RKO (cell line): ENCODE results near the gene APOH.
A peak's percentile ranks its signal among the peaks of the same experiment; 100 is the strongest.

Source experiments
- DNase-seq: peaks from one replicate; pipeline ENCODE4 v3.0.0-alpha.2; 2016; ENCODE audit warnings: low spot score

The APOH gene

DNA sequence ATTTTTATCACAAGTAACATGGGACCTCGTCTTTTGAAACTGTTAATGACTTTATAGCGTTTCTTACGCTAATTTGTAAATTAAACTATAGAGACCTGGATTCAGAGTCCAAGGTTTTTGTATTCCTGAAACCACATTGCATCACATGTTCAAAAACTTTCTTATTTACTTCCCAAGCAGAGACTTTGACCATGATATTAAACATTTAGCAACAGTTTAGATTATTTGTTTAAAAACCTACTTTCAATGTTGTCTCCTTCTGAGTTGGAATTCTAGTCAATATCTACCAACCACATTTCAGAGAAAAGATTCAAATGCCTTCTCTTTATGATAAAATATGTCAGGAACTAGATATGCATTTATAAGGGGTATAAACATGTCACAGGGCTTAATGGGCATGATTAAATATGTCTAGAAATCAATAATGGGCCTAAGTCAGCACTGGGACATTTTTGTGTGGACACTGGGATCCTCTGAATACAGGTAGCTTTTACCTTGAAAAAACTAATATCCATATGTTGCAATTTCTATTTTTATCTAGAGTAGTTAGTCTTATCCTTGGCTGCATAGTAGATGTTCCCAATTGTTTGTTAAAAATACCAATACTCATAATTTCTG lies 6.3 kb upstream of the APOH start:
- DNase-seq = no peak

DNA sequence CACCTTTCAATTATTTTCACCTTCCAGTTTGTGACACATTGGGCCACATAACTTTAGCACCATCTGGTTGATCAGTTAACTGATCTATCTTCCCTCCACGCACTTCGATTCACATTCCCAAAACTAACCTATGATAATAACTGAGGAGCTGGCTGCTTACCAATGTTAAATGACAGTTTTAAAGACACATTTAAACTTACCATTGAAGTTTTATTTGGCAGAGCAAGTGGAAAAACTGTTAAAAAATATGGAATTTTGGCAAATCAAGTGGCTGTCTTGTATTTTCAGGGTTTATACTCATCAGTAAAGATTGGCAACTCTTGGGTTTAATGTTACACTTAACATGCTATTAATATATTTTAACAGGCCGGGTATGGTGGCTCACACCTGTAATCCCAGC lies 5.4 kb upstream of the APOH start:
- no peak for DNase-seq

DNA sequence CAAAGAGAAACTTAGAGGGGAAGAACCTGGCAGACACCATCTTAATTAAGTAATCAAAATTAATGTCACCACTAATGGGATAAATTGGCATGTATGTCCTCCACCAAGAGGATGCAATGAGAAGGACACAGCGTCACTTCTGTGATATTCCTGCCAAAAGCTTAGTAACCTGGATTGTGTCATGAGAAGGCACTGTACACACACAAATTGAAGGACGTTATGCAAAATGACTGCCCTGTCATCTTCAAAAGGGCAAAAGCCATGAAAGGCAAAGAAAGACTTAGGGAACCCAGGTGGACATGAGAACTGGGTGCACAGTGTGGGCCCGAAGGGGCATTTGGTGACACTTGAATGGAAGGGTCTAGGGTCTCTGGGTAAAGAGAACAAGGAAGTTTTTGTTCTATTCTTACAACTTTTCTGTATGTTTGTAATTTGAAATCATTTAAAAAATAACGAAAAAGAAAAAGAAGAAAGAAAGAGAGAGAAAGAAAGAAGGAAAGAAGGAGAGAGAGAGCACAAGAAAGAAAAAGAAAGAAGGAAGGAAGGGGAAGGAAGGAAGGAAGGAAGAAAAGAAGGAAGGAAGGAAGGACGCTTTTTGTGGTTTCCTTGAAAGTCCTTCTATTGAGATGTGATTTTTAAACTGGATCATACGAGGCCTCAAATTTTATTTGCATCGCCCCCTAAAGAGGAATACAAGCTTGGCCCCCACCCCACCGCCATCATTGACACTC lies 4.0 kb upstream of the APOH start:
- no peak for DNase-seq

DNA sequence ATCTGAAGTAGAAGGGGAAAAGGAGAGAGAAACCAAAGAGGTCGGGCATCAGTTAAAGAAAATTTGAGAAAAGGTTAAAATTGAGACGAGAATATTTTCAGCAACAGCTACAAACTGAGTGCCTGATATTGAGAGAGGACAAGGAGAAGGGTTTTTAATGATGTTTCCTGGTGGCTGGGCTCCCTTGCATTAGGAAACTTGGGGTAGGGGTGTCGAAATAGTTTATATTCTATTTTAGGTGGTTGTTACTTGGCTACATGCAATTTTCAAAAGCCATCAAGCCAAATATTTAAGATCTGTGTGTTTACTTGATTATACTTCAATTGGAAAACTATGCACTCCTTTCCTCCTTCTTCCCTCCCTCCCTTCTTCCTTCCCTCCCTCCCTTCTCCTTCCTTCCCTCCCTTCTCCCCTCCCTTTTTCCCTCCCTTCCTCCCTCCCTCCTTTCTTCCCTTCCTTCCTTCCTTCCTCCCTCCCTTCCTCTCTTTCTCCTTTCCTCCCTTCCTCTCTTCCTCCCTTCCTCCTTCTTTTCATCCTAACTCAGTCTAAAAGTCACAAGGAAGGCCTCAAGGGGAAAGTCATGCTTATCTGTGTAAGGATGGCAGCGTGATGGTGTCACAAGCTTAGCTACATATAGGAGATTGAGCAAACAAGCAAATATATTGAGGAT lies 1.8 kb upstream of the APOH start:
- no peak for DNase-seq

DNA sequence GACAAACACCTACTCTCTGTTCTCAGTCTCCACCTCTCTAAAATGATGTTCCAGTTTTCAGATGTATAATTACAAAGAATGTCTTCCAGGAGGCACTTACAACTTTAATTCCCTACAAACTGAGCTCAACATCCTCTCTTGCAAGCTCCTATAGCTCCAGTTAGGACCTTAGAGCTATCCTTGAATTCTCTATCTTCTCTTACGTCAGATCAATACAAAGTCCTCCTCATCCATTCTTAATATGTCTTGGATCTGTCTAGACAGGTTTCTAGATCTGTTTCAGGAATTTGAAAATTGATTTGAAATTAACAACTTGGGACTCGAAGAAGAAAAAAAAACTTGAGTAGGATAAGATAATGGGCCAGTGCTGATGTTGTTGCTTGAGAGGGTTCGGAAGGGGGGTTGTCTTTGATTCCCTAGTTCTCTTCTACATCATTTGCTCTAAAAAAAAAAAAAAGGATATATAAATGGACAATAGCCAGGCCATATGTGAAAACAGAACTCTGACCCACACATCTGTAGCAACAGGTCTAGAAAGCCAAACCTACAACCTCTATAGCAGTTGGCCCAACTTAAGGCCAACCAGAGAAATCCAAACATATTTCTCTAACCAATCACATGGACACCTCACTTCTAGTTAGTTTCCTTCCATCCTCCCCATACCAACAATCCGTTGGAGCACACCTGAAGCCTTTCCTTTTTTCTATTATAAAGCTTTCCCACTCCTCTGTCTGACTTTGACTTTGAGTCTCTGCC lies 746 bp upstream of the APOH start:
- DNase-seq = no peak

DNA sequence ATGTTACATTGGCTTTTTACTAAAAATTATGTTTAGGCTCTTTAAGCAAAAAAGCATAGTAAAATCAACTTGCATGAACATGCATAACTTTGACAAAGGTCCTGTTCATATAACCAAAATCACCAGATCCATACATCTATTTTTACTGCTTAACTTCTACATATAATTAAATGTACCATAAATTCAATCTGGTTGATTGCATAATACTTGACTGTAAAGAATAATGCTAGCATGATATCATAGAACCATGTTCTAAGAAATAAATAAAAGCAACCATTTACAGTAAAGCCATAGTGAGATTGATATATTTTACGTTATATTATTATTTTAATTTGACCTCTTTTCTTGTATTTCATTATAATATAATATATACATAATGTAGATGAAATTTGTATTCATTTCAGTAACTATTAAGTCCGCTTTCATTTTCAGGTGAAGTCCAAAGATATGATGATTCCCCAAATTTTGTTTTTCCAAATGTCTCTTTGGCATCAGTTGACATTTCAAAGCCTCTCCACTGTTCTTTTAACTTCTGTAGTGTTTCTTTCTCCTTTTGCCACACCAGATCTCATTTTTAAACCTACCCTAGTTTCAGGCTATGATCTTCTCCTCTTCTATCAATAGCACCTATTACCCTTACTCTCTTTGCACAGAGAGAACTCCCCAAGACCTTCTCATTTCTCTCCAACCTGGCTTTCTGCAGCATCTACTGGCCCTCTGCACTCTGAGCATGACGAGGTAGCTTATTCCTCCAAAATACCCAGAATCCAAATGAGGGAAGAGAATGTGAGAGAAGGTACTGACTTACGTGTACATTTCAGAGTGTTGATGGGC lies 1.8 kb downstream of the APOH start:
- no peak for DNase-seq

DNA sequence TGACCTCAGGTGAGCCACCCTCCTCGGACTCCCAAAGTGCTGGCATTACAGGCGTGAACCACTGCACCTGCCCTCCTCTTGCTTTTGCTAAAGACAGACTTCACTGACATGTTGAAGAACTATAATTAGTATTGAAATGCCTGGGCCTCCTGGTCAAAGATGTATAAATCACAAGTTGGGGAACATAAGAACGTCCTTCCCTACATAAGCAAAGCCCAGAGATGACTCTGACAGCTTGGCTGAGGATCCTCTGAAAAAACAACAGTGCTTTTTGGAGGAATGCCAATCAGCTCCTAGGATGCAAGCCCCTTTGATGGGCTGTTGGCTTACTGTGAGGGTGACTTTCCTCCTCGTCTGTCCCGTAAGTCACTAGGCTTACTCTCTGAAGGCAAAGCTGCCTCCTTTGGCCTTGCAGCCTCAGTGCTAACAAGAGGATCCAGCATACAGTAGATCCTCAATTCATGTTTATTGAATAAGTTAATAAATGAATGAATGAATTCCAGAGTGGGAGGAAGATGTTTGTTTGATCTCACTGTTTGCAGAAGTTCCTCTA lies 6.3 kb downstream of the APOH start:
- DNase-seq = no peak

DNA sequence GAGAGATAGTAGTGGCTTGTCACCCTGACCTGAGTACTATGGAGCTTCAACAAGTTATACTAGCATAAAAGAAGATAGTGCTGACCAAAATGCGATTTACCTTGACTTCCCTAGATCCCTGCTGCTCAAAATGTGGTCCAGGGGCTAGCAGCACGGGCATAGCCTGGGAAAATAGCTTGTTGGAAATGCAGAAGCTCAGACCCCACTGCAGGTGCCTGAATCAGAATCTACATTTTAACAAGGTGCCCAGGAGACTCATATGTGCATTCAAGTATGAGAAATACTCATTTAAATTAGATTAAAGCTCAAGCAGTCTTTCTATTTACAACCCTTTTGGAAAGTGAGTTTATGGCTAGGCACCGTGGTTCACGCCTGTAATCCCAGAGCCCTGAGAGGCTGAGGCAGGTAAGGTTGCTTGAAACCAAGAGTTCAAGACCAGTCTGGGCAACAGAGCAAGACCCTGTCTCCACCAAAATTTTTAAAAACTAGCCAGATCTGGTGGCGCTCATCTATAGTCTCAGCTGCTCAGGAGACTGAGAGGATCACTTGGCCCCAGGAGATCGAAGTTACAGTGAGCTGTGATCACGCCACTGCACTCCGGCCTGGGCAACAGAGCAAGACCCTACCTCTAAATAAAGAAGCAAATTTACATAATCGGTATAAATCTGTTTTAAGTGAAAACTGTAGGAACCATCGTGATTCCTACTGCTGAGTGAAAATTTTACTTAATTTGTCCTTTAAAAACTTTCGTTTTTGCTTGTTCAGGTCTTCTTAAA lies 7.3 kb downstream of the APOH start:
- DNase-seq = no peak

DNA sequence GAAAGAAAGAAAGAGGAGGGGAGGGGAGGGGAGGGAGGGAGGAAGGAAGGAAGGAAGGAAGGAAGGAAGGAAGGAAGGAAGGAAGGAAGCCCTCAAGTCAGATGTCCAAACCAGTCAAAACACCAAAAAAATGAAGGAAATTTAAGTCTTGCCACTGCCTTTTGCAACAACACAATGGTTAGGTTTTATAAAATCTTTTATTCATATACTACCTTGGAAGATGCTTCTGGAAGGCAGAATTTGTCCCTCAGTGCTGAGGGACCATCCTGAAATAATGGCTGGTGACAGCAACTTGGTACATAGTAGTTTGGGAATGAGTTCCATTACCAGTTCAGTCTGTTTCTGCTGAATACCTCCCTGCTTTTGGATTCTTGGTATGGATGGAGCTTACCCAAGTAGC lies 7.9 kb downstream of the APOH start:
- no peak for DNase-seq

DNA sequence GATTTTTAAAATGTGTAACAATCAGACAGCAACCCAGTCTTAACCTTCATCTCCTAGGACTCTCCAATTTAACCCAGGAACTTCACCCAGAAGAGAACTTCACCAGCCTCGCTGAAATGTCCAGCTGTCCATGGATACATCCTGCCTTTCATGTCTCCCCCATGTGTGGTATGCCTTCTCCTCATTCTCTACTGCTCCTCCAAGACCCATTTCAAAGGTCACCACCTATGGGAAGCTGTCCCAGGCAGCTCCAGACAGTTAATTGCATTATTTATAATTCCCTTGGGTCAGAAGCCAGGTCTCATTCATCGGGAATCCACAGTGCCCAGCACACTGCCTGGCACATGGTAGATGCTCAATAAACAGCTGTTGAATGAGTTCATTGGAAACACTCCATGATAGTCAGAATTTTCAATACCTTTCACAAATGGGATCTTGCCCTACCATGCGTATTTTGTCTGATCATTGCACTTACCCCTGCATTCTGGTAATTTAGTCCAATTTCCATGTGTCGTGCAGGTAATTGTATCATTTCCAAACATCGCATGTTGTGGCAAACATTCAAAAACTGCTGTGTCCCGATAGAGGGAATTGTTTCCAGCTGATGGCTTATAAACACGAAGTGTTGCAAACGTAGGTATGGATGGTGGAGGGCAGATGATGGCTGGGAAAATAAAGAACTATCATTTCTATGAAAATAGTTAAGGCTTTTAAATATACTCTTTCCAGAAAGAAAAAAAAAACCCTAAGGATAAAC lies 9.0 kb downstream of the APOH start:
- DNase-seq = no peak

DNA sequence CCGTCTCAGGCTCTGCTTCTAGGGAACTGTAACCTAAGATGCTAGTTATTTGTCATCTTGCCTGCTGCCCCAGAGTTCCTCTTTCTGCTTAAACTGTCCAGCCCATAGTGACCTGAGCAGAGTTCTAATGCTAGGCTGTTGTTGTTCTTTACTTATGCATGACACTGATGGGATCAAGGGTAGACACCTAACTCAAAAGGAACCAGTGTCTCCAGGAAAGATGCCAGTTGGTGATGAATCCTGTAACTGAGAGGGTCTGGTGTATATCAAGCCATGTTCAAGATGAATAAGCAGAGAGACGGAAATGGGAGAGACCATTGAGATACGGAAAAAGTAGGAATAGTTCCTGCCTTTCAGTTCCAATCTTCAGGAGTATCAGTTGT lies 13.7 kb downstream of the APOH start:
- DNase-seq = no peak

DNA sequence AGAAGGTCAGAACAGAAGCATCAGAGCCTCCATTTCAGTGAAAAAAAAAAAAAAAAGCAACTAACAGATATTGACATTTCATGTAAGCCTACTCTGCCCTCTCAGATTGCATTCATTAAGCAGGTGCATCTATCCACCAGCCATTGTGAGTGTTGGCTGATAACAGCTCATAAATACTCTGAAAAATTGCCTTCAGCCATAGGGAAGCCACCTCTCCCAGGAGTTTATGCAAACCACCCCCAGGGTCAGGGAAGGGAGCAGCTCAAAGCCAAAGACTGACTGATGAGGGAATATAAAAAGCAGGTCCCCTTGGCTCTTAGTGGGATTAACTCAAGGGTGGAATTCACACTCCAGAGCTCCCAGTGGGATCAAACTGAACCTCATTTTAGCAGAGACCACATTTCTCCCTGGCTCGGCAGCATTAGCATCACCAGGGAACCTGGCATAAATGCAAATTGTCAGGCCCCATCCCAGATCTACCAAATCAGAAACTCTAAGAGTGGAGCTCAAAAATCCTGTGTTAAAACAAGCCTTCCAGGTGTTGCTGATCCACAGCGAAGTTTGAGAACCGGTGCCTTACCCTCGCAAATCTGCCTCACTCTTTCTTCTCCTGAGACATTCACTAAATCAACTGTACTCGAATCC lies 14.2 kb downstream of the APOH start:
- DNase-seq = no peak

DNA sequence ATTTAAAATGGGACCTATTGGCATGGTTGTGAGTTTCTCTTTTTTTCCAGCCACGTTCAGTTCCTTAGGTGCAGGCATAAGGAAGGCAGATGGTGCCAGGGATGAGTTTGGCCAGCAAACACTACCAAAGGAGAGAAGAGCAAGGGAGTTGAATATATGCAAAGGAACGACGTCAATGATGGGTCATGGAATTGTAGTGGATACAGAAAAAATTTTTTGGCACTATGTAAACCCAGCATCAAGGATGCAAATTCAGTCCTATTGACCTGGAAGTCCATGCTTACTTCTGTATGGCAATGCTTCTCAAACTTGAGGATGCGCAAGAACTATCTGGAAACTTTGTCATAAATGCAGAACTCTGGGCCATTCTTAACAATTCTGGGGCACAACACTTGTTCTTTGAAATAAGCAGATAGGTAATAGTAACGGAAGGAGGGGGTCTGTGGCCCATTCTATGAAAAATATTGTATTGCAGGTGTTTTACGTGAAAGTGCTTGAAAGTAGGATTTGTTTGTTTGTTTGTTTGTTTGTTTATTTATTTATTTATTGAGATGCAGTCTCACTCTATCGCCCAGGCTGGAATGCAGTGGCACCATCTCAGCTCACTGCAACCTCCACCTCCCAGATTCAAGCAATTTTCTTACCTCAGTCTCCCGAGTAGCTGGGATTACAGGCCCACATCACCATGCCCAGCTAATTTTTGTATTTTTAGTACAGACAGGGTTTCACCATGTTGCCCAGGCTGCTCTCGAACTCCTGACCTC lies 18.0 kb downstream of the APOH start:
- no peak for DNase-seq

DNA sequence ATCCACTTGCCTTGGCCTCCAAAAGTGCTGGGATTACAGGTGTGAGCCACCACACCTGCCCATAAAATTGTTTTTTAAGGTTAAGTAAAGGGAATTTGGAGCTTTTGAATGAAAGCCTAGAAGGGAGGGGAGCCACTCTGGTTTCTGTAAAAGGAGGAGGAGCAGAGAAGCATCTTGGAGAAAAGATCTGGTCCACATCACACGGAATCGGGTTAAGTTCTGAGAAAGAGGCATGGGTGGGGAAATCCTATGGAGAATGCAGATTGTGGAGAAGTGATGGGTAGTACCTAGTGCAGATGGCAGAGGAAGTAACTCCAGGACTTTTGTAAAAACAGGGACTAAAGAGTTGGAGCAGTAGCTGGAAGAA lies 19.0 kb downstream of the APOH start:
- no peak for DNase-seq

DNA sequence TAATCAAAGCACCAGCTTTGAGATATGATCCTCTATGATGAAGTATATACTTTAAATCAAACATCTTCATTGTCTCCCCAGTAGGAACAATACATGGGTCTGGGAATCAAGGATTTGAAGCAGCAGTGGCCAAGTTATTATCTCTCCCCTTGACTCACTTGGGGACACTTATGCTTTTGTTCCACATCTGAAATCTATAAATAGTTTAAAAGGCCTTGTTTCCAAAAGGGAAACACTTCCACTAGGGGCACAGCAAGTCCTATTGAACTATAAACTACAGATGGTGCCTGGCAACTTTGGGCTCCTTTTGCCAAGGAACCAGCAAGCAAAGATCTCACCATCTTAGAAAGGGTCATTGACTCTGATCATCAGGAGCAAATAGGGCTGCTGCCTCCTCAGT lies 21.3 kb downstream of the APOH start:
- no peak for DNase-seq

DNA sequence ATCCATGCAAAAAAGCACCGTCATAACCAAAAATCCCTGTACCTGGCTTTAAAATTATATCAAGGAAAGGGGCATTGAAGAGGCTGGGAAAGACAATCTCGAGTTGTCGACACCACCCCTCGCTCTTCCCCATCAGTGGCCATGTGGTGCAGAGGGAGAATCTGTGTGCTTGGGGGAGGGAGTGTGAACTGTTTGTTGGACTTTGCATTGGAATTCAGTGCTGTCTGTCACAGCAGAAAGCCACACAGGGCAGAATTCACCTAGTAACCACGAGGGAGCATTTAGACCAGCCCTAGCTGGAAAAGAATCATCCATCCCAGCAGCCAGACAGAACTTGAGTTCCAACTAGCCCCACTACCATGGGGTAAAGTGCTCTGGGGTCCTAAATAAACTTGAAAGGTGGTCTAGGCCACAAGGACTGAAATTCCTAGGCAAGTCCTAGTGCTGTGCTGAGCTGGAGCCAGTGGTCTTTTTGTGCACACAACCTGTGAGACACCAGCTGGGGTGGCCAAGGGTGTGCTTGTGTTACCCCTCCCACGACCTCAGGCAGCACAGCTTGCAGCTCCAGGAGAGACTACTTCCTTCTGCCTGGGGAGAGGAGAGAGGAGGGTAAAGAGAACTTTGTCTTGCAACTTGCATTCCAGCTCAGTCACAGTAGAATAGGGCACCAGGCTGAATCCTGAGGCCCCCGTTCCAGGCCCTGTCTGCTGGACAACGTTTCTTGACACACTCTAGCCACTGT lies 25.8 kb downstream of the APOH start:
- DNase-seq = no peak

DNA sequence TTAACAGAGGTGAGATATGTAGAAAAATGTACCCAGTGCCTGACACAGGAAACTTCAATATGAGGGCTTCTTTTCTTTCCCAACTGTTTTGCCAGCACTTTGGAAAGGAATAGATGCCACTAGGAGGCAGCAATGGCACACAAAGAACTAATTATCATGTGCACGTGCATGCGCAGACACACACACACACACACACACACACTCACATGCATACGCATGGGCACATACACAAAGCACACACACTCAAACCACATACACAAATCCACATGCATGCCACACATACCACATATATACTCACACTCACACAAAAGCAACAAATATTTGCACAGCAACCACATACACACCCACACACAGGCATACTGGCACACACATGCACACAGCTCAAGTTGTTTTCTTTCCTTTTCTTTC lies 28.5 kb downstream of the APOH start:
- DNase-seq = peak; percentile 63

DNA sequence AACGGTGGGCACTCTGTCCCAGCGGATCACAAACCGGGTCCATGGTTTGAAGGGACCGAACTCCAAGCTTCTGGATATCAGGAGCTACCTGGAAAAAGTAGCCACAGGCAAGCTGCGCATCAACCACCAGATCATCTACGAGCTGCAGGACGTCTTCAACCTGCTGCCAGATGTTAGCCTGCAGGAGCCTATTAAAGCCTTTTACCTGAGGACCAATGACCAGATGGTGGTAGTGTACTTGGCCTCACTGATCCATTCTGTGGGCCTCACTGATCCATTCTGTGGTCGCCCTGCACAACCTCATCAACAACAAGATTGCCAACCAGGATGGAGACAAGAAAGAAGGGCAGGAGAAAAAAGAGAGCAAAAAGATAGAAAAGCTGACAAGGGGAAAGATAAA lies 31.0 kb downstream of the APOH start:
- DNase-seq = no peak
